ENCODE data around the gene NRN1.
"Not testable (repeated sequence)": the region's sequence is repeated elsewhere in the genome, so short reads cannot be mapped to it uniquely, and the experiment has no call there.

The NRN1 gene

DNA sequence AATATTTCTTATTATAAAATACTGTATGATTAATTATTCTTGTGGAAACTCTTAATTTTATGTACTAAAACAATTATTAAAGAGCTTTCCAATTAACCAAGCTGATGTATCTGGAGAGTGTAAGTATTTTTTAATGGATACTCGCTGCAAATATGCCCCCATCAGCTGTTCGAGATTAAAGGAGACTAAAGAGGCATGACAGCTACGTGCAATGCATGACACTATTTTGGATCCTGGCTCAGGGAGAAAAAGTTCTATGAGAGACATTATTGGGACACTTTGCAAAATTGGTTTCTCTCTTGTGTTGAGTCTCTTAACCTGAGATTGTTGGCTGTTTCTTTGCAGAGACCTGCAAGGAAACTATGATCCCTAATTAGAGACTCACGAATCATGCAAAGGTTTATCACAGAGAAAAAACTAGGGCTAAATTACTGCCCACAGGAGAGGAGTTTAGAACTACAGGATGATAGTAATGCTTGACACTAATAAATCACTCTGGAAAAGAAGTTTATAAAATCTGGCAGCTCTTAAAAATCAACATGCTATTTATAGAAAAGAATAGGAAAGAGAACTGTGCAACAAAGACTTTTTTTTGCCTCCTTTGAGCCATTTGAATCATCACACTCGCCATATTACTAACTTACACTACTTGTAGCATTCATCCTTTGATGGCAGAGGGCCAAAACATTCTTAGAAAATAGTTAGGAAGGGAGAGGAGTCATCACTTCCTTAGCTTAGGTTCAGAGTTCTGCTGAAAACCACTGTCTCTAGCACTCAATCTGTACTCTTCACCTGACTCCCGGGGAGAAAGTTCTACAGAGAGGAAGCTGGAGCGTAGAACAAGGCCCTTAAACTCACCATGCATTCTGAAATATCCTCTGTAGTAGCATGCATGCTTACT lies 25.3 kb downstream of the NRN1 start:
- DNase-seq = peak; percentile 21 to 36

DNA sequence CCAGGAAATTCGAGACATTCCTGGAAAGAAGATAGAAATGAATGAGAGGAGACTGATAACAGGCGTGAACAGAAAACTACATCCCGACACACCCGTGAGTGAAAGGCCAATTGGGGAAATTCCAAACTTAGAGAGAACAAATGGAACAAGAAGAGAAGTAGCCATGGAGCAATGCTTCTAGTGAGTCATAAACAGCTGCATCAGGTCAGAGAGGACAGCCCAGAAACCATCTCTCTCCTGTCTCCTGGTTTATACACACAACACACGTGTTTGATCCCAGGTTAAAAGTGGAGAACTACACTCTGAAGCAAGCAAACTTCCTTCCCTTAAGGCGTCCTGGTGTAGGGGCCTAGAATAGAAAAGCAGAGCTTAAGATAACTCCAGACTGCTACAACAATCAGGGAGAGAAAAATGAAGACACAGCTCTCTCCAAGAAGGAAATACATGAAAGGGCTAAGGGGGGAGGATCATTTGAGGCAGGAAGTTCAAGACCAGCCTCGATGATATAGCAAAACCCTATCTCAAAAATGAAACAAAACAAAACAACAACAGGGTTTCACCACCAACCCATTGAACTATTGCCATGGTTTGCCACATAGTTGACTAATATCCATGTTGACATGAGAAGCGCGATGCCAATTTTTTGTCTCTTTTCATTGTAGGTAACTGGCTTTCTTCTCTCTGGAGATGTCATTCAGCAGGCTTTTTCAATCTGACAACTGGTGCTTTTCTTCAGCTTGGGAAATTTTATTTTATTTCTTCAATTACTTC lies 26.9 kb downstream of the NRN1 start:
- peak; percentile 16 to 17 for DNase-seq

GRCh38 chr6:5976811-5977210 lies 29.9 kb downstream of the NRN1 start:
- no peak for DNase-seq

- peak; percentile 27 for DNase-seq
Measured at GRCh38 chr6:5968817-5969734, 37.6 kb downstream of the NRN1 start.

GRCh38 chr6:5968036-5968435 lies 38.7 kb downstream of the NRN1 start:
- not testable (repeated sequence) for DNase-seq

GRCh38 chr6:5967594-5967993 lies 39.1 kb downstream of the NRN1 start:
- DNase-seq = no peak

DNA sequence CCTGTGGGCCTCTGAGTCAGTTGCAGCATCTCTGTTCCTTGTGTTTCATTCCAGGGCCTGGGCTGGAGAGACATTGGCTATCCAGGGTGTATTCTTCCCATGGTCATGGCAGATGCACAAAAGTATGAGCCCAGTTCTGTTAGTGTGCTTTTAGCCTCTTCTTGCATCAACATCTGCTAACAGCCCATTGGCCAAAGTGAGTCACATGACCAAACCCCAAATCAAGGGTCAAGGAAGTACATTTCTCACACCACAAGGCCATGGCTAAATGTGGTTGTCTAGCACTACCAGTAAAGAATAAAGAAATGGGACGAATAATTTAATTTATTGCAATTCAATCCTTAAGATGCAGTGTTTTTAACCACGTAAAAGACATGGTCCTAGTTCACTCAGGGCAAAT lies 43.9 kb downstream of the NRN1 start:
- no peak for DNase-seq

GRCh38 chr6:5961836-5962235 lies 44.9 kb downstream of the NRN1 start:
- no peak for DNase-seq

- DNase-seq = no peak
Measured at GRCh38 chr6:5960456-5960855, 46.3 kb downstream of the NRN1 start.

GRCh38 chr6:5958921-5959320 lies 47.8 kb downstream of the NRN1 start:
- no peak for DNase-seq

- DNase-seq = peak in 1 of 2 experiments; percentile 1
Measured at GRCh38 chr6:5956939-5957338, 49.8 kb downstream of the NRN1 start.

DNA sequence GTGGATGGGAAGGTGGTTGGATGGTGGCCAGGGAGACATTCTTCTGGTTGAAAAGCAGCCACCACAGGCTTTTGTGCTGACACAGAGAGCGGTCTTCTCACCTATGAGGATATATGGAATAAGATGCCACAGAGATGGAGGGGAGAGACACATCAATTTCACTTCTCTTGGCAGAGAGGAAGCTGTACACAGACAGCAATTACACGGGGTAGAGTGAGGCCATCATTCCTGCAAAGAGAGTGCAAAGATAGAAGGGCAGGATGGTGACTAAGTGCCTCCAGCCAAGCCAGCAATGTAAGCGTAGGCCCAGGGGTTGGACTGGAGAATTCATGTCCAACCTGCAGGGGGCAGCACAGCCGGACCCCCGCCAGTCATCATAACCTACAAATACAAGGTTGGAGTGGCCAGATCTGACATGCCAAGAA lies 56.4 kb downstream of the NRN1 start:
- DNase-seq = peak; percentile 8 to 37

Measured in Kasumi-1 (cell line).